ENCODE results near the gene GIMAP1.
"Not testable (repeated sequence)": the region's sequence is repeated elsewhere in the genome, so short reads cannot be mapped to it uniquely, and the experiment has no call there.

Gene GIMAP1

GRCh38 chr7:150716368-150716767 is at the start of gene GIMAP1:
Gene GIMAP1 (plus strand): TSS chr7:150716613. CDS start chr7:150719048, 2,435 bp downstream.
- DNase-seq: peak; percentile 51

- DNase-seq: peak; percentile 45
These were observed 47.9 kb upstream of the GIMAP1 start for GRCh38 chr7:150668472-150668911.

GRCh38 chr7:150668977-150669376 is 47.4 kb upstream of the GIMAP1 start:
- DNase-seq: no peak

GRCh38 chr7:150671798-150672585 is 44.4 kb upstream of the GIMAP1 start:
- DNase-seq: not testable (repeated sequence)

- DNase-seq: no peak
These were observed 40.7 kb upstream of the GIMAP1 start for GRCh38 chr7:150675714-150676113.

- DNase-seq: not testable (repeated sequence)
These were observed 40.1 kb upstream of the GIMAP1 start for GRCh38 chr7:150676276-150676675.

- DNase-seq: peak; percentile 31
These were observed 39.6 kb upstream of the GIMAP1 start for GRCh38 chr7:150676854-150677253.

GRCh38 chr7:150678601-150679000 is 37.8 kb upstream of the GIMAP1 start:
- not testable (repeated sequence) for DNase-seq

- DNase-seq: not testable (repeated sequence)
These were observed 36.0 kb upstream of the GIMAP1 start for GRCh38 chr7:150680364-150680763.

GRCh38 chr7:150685219-150686029 is 31.0 kb upstream of the GIMAP1 start, which contains the start of gene GIMAP2:
Gene GIMAP2 (plus strand): TSS chr7:150685706. CDS start chr7:150687060, 1,354 bp downstream.
- DNase-seq: peak; percentile 17

- DNase-seq: no peak
These were observed 30.3 kb upstream of the GIMAP1 start for GRCh38 chr7:150686030-150686631.

- DNase-seq: no peak
These were observed 27.8 kb upstream of the GIMAP1 start for GRCh38 chr7:150688630-150689029.

GRCh38 chr7:150695654-150696053 is 20.8 kb upstream of the GIMAP1 start:
- DNase-seq: no peak

GRCh38 chr7:150703209-150703608 is 13.2 kb upstream of the GIMAP1 start:
- DNase-seq: no peak

- no peak for DNase-seq
These were observed 1.1 kb upstream of the GIMAP1 start for GRCh38 chr7:150715293-150715692.

- DNase-seq: no peak
These were observed 675 bp upstream of the GIMAP1 start for GRCh38 chr7:150715738-150716137.

- no peak for DNase-seq
These were observed 526 bp downstream of the GIMAP1 start for GRCh38 chr7:150716939-150717338.

- DNase-seq: no peak
These were observed 1.5 kb downstream of the GIMAP1 start for GRCh38 chr7:150717814-150718420.

- DNase-seq: no peak
These were observed 3.0 kb downstream of the GIMAP1 start for GRCh38 chr7:150719436-150719835.

GRCh38 chr7:150719960-150720891 is 3.8 kb downstream of the GIMAP1 start:
- DNase-seq: no peak

GRCh38 chr7:150721970-150722373 is 5.6 kb downstream of the GIMAP1 start:
- no peak for DNase-seq
